Upper lobe of left lung (tissue), 4 donors: ENCODE measurements around the gene RBBP9.

Experiments used
- CTCF ChIP-seq, 6 experiments: fragments of 450-650 bp in 4 of 6; fragments of 200-600 bp in 2 of 6; sonication (generic) in 2 of 6; IDR thresholded peaks; one replicate each; pipeline ENCODE4 v1.5.1; 2016 to 2019; ENCODE audit warnings: antibody characterized with exemption in 6 of 6
- EP300 ChIP-seq, 4 donors: sonication (generic); formaldehyde crosslinking; IDR thresholded peaks; one replicate each; pipeline ENCODE4 v1.5.1; 2017; ENCODE audit warnings: antibody characterized with exemption in 4 of 4, control low read depth in 2 of 4
- POLR2A ChIP-seq, 4 donors: fragments of 450-650 bp; IDR thresholded peaks; one replicate each; pipeline ENCODE4 v1.5.1; 2016 to 2017; ENCODE audit warnings: antibody characterized with exemption in 4 of 4, mild to moderate bottlenecking in 2 of 4
- POLR2AphosphoS5 ChIP-seq, 2 donors: sonication (generic); formaldehyde crosslinking; IDR thresholded peaks; one replicate each; pipeline ENCODE4 v1.5.1; 2017; ENCODE audit warnings: antibody characterized with exemption in 2 of 2

- TF ChIP-seq EP300 (IDR thresholded peaks at IDR 0.05) (no peak), CTCF (IDR thresholded peaks at IDR 0.05) (no peak), POLR2A (IDR thresholded peaks at IDR 0.05) (no peak), POLR2AphosphoS5 (IDR thresholded peaks at IDR 0.05) (no peak)
Observed at GRCh38 chr20:18506744-18507143, 9.7 kb upstream of the RBBP9 start.
